GM21381 (cell line): ENCODE measurements around the gene PRORP.
"Not testable (repeated sequence)": the region's sequence is repeated elsewhere in the genome, so short reads cannot be mapped to it uniquely, and the experiment has no call there.

Source experiments
- ATAC-seq: cut with Tn5 transposase; IDR thresholded peaks from one replicate; pipeline ENCODE4 v1.9.1; 2021; ENCODE audit warnings: mild to moderate bottlenecking, moderate library complexity; ENCODE audit not compliant: unreplicated experiment

The PRORP gene

DNA sequence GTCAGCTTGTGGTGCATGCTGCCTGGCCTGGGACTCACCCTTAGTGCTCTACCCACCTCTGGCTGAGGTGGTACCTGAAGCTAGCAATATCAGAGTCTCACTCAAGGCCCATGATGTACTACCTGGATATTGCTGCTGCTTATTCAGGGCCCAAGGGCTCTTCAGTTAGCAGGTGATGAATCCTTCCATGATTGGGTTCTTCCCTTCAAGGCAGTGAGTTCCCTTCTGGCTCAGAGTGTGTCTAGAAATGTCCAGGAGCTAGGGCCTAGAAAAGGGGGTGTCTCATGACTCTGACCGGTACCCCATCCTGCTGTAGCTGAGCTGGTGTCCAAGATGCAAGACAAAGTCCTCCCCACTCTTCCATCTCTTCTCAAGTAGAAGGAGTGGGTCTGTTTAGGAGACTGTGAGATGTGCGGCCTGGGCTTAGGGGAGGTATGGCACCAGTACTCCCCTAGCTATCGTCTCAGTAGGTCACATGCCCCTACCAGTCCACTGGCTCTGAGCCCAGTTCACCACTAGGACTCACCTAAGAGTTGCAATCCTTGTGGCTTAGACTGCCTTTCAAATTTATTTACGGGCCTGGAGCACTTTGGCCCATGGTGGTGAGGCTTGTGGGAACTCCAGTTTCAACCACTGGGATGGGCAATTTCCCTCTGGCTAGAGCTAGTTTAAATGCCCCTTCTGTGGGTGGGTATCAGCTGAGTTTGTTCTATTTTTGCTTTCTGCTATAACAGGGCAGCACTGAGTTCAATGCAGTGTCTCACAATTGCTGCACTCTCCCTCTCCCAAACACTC lies 12.2 kb downstream of the PRORP start:
- no peak for ATAC-seq

DNA sequence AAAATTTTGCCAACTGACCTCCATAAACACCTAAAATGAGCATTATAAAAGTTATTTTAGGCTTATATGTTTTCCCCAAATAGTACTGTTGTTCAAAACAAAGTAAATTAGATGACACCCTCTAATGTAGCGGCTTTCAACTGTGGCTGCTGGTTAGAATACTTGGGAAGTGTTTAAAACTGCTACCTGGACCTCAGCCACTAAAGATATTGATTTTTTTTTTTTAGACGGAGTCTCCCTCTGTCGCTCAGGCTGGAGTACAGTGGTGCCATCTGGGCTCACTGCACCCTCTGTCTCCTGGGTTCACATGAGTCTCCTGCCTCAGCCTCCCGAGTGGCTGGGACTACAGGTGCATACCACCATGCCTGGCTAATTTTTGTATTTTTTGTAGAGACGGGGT lies 16.2 kb downstream of the PRORP start:
- ATAC-seq: no peak

DNA sequence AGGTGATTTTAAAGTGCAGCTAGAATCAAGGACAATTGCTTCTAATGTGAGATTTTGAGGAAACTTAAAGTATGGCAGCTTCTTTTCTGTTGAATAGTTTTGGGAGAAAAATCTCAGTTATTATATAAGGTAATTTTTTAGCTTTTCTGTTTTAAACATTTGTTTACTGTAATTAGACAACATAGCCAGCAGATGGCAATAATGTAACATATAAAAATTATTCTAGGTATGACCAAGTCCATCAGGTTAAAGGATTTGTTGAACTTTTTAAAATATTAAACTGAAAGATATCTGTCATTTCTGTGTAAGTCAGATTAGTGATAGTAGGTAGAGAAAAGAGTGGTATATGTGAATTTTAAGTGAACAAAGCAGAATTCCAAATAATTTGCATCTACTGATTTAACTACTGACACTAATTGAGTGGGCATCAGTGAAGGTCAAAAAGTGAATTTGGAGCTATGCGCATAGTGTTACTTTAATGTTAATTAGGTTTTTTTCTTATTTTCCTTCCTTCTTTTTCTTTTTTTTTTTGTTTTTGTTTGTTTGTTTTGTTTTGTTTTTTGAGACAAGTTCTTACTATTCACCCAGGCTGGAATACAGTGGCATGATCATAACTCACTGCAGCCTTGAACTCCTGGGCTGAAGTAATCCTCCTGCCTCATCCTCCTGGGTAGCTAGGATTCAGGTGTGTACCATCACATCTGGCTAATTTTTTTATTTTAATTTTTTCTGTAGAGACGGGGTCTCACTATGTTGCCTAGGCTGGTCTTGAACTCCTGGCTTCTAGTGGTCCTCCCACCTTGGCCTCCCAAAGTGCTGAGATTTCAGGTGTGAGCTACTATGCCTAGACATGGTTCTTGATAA lies 18.6 kb downstream of the PRORP start:
- ATAC-seq: no peak

DNA sequence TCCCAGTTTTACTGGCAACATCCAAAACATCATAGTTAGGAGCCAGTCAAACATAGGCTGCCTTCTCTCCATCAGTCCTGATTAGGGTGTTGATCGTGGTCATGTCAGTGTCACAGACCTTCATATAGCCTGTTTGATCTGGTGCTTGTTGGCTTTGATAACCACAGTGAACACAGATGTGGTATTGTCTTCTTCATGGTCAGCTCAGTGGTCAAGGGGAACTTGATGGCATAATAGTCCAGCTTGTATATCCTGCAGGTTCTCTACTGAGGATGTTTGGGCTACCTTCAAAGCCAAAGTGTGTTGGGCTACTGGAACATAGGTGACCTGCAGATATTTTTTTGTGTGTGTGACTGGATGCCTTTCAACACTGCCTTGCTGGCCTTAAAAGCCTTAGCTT lies 21.7 kb downstream of the PRORP start:
- ATAC-seq: no peak

DNA sequence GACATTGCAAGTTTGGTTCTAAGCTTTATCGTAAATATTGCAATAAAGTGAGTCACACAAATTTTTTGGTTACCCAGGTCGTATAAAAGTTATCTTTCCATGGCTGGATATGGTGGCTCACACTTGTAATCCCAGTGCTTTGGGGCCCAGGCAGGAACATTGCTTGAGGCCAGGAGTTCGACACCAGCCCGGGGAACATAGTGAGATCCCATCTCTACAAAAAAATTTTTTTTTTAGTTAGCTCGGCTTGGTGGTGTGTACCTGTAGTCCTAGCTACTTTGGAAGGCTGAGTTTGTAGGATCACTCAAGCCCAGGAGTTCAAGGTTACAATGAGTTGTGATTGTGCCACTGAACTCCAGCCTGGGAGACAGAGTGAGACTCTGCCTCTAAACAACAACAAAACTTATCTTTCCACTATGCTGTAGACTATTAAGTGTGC lies 24.4 kb downstream of the PRORP start:
- no peak for ATAC-seq

DNA sequence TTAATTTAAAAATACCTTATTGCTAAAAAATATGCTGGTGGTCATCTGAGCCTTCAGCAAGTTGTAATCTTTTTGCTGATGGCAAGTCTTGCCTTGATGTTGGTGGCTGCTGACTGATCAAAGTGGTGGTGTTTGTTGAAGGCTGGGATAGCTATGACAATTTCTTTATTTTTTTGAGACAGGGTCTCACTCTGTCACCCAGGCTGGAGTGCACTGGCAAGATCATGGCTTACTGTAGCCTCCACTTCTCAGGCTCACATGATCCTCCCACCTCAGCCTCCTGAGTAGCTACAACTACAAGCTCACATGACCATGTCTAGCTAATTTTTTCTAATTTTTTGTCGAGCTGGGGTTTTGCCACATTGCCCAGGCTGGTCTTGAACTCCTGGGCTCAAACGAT lies 24.8 kb downstream of the PRORP start:
- ATAC-seq: no peak

DNA sequence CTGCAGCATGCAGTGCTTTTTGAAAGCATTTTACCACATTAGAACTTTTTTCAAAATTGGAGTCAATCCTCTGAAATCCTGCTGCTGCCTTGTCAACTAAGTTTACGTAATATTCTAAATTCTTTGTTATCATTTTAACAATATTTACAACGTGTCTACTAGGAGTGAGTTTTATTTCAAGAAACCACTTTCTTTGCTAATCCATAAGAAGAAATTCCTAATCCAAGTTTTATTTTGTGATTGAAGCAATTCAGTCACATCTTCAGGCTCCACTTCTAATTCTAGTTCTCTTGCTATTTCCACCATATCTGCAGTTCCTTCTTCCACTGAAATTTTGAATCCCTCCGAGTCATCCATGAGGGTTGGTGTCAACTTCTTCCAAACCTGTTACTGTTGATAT lies 25.4 kb downstream of the PRORP start:
- no peak for ATAC-seq

DNA sequence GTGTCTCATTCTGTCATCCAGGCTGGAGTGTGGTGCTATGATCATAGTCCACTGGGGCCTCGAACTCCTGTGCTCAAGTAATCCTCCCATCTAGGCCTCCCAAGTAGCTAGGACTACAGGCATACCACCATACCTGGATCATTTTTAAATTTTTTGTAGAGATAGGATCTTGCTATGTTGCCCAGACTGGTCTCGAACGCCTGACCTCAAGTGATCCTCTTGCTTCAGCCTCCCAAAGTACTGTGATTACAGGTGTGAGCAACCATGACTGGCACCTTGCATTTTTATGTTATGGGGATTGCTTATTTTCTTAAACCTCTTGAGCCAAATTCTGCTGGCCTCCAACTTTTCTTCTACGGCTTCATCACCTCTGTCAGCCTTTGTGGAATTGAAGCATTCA lies 26.9 kb downstream of the PRORP start:
- ATAC-seq: no peak

DNA sequence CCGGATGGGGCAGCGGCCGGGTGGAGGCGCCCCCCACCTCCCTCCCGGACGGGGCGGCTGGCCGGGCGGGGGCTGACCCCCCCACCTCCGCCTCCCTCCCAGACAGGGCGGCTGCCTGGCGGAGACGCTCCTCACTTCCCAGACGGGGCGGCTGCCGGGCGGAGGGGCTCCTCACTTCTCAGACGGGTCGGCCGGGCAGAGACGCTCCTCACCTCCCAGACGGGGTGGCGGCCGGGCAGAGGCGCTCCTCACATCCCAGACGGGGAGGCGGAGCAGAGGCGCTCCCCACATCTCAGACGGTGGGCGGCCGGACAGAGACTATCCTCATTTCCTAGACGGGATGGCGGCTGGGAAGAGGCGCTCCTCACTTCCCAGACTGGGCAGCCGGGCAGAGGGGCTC lies 30.2 kb downstream of the PRORP start:
- ATAC-seq: not testable (repeated sequence)

DNA sequence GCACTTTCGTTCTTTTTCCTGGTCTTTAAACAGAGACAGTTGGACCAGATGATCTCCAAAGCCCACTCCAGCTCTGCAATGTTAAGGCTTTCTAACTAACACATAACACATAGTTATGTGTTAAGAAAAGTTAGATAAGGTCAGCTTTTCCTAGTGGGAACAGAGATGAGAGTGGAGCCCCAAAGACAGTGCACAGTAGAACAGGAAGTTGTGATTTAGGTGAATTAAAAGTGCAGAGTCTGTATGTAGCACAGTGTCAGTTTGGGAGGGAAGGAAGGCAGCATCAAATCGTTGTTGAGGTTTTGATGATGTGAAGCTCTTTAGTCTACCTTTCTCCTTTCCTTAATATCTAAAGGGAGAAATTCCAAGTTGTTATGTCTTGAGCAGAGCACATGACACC lies 31.7 kb downstream of the PRORP start:
- ATAC-seq: no peak

DNA sequence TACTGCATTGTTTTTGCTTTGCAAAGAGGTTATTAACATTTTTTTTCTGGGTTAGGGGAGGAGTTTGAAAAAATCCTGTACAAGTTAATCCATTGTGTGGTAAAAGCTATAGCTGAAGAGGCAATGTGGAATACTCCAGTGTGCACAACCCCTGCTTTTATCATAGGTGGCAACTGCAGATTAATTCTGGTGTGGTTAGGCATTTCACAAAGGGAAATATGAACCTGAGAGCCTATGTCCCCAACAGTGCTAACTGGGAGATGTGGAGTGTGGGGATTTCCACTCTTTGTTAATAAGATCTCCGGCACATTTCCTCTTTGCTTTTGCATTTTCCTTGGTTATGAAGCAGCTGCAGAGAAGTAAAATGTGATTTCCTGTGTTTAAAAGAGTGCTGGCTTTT lies 33.6 kb downstream of the PRORP start:
- no peak for ATAC-seq

DNA sequence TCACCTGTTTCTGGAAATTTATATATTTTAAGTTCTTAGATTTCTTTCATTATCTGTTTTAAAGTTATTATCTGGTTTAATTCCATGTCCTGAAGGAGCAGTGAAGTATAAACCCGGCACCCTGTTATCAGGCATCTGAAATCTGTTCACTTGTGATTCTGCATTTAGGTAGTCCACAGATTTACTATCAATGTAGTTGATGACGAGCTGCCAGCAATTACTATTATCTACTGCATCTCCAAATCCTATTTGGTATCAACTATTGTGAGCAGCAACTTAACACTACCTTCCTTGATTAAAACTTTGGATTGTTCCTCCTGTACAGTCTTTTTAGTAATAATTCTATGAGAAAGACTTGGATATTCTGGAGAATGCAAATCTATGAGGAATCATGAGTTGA lies 36.1 kb downstream of the PRORP start:
- no peak for ATAC-seq

DNA sequence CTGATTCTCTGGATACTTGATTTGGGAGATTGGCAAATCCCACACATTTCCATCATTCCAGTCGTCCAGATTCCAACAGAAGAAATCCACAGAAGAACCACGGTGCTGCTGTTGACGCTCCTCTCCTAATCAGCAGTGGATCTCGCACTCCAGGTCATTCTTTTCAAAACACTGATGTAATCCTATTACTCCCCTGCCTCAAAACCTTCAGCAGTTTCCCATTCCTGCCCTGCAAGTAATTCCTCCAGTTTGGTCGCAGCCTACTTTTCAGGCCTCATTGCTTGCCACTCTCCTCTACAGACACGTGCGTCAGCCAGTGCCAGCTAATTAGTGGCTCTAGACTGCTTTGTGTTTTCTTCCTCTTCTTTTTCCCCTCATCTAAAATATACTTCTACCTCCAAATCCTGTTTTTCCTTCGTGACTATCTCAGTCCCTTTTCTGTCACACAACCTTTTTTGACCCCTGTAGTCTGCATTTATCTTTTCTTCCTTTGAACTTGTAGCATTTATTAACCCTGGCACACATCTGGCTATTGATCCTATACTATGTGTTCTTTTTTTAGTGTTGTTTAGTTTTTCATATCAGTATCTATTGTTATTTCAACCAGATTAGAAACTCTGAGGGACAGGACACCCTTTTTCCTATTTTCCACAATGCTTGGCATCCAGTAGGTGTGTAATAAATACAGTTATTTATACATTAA lies 36.8 kb downstream of the PRORP start:
- ATAC-seq: no peak

DNA sequence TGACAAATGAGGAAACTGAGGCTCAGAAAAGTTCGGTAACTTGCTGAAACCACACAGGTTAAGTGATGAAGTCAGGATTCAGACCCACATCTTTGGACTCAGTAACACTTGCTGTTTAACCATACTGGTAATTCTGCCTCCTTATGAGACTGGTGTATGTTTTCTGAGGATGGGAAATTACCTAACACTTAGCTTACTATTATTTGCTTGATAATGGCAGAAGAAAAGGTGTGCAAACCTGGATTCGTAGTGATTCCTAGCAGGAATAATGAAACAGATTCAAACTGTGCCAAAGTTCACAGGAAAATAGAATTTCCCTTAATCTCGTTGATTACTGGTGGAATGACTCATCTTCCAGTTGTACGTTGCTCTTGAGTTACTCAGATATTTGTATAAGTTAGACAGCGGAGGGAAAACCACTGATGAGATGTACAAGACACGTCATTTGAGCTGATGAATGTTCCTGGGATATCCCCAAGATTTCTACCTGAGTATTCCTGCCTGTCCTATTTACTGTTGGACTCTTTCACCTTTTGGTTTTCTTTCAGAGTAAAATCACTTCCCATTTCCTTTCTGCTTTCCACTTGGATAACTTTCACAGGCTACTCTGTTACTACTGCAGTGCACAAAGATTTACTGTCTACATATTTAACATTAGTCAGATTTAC lies 37.5 kb downstream of the PRORP start:
- ATAC-seq: no peak

DNA sequence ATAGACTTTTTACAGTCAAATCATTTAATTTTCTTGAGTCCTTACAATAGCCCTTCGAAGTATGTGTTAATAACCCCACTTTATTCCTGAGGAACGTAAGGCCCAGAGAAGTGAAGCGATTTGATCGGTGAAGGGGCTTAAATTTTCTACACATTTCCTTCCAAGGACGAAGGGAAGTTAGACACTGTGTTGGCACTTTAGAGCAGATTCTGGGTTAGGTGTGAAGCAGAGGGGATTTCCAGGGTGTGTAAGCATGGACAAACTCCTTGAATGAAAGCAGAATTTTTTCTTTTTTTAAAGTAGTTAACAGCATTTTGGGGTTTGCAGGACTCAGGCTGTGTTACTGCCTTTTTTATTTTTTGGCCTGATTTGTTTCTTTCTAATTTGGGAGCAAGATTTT lies 38.9 kb downstream of the PRORP start:
- ATAC-seq: no peak

DNA sequence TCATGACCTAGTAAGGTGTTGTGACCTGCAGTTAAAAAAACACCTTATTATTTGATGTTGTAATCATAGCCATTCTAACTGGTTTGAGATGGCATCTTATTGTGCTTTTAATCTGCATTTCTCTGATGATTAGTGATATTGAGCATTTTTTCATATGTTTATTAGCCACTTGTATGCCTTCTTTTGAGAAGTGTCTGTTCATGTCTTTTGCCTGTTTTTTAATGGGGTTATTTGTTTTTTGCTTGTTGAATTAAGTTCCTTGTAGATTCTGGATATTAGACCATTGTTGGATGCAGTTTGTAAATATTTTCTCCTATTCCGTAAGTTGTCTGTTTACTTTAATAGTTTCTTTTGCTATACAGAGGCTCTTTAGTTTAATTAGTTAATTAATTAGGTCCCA lies 41.0 kb downstream of the PRORP start:
- no peak for ATAC-seq

DNA sequence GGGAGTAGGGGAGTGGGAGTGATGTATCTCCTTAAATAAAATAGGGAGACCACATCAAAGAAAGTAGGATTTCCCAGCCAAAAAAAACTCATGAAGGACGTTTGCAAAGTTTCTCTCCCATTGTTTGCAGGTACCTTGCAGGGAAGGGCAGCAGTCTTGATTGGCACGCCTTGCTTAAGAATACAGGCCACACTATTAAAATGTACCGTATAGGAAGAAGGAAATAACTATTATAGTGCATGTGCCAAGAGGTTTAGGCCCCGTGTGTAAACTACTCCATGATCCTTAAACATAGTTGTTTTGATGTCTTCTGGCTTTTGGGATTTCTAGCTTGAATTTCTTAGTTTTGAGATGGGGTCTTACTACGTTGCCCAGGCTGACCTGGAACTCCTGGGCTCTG lies 42.5 kb downstream of the PRORP start:
- no peak for ATAC-seq

DNA sequence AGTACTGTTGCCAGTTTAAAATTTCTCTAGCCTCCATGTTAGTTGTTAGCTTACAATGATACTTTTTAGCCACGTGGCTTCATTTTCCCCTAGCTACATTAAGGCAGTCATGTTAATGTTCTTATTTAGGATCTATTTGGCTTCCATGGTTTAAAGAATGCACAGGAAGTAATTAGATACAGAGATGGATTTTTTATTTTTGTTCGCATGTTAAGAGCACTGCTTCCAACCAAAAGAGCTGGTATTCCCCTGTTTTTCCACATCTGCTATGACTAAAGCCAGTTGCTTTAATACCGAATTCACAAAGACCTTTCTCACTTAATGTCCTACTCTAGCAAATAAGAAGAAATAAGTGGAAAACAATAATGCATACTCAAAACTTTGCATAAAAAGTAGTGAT lies 45.1 kb downstream of the PRORP start:
- no peak for ATAC-seq
